Thyroid gland (tissue), 4 donors: ENCODE data around the gene AGBL1.

Experiments used
- POLR2A ChIP-seq, 2 donors: fragments of 450-650 bp; IDR thresholded peaks; one replicate each; pipeline ENCODE4 v1.6.1; 2017; ENCODE audit warnings: antibody characterized with exemption in 2 of 2, mild to moderate bottlenecking in 2 of 2, moderate library complexity in 1 of 2
- TF ChIP-seq, protein P1 (sequence below), 6 experiments: fragments of 200-600 bp in 3 of 6; fragments of 450-650 bp in 3 of 6; sonication (generic) in 3 of 6; IDR thresholded peaks; one replicate each; pipeline ENCODE4 v1.5.1; 2016 to 2019; ENCODE audit warnings: antibody characterized with exemption in 6 of 6, mild to moderate bottlenecking in 2 of 6, inconsistent platforms in 1 of 6, moderate library complexity in 1 of 6

DNA sequence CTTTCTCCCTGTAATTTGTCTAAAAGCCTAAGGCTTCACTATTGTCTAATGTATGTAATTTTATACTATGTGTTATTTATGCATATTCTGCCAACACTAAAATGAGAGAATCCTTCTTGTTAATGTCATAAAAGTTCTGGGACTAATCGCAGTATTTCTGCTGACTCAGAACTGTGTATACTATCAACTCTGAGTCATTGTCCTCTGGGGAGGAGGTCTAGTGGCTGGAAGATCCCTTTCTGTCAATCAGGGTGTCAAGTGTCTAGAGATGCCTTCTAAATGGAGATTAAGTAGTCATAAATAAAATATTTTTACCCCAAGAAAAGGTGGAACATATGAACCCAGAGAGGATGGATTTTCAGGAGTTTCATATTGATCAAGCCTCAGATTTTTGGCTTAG lies 473.4 kb downstream of the AGBL1 start:
- TF ChIP-seq, protein P1, sequence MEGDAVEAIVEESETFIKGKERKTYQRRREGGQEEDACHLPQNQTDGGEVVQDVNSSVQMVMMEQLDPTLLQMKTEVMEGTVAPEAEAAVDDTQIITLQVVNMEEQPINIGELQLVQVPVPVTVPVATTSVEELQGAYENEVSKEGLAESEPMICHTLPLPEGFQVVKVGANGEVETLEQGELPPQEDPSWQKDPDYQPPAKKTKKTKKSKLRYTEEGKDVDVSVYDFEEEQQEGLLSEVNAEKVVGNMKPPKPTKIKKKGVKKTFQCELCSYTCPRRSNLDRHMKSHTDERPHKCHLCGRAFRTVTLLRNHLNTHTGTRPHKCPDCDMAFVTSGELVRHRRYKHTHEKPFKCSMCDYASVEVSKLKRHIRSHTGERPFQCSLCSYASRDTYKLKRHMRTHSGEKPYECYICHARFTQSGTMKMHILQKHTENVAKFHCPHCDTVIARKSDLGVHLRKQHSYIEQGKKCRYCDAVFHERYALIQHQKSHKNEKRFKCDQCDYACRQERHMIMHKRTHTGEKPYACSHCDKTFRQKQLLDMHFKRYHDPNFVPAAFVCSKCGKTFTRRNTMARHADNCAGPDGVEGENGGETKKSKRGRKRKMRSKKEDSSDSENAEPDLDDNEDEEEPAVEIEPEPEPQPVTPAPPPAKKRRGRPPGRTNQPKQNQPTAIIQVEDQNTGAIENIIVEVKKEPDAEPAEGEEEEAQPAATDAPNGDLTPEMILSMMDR (IDR thresholded peaks at IDR 0.05) = no peak
- no peak for TF ChIP-seq POLR2A (IDR thresholded peaks at IDR 0.05)
